ENCODE data around the gene OR10H4.
"Not testable (repeated sequence)": the region's sequence is repeated elsewhere in the genome, so short reads cannot be mapped to it uniquely, and the experiment has no call there.

The OR10H4 gene

GRCh38 chr19:15928321-15928720 lies 20.5 kb upstream of the OR10H4 start:
- no peak for TF ChIP-seq CTCF (IDR thresholded peaks at IDR 0.05; ENCODE audit: borderline replicate concordance, insufficient read depth, low read depth, low read length)
- no peak overlapping the region for H3K4me3 ChIP-seq (ENCODE audit: low read depth, low read length)

GRCh38 chr19:15933761-15934331 lies 15.0 kb upstream of the OR10H4 start:
- H3K4me3 ChIP-seq (ENCODE audit: low read depth, low read length): not testable (repeated sequence)

GRCh38 chr19:15934332-15935078 lies 14.3 kb upstream of the OR10H4 start, which contains the start of gene CYP4F11:
CYP4F11 (minus strand) TSS chr19:15934529; CDS start chr19:15934408, 121 bp downstream.
- TF ChIP-seq CTCF (IDR thresholded peaks at IDR 0.05; ENCODE audit: borderline replicate concordance, insufficient read depth, low read depth, low read length): no peak
- H3K4me3 ChIP-seq (ENCODE audit: low read depth, low read length): no peak within 1 kb of the TSS

GRCh38 chr19:15935167-15935702 lies 13.6 kb upstream of the OR10H4 start:
- H3K4me3 ChIP-seq (ENCODE audit: low read depth, low read length): no peak overlapping the region
- TF ChIP-seq CTCF (IDR thresholded peaks at IDR 0.05; ENCODE audit: borderline replicate concordance, insufficient read depth, low read depth, low read length): no peak

- H3K4me3 ChIP-seq (ENCODE audit: low read depth, low read length): no peak overlapping the region
- no peak for TF ChIP-seq CTCF (IDR thresholded peaks at IDR 0.05; ENCODE audit: borderline replicate concordance, insufficient read depth, low read depth, low read length)
Measured at GRCh38 chr19:15936173-15936572, 12.6 kb upstream of the OR10H4 start.

GRCh38 chr19:15936950-15937349 lies 11.9 kb upstream of the OR10H4 start:
- no peak for TF ChIP-seq CTCF (IDR thresholded peaks at IDR 0.05; ENCODE audit: borderline replicate concordance, insufficient read depth, low read depth, low read length)
- H3K4me3 ChIP-seq (ENCODE audit: low read depth, low read length): no peak overlapping the region

- TF ChIP-seq CTCF (IDR thresholded peaks at IDR 0.05; ENCODE audit: borderline replicate concordance, insufficient read depth, low read depth, low read length): no peak
- H3K4me3 ChIP-seq (ENCODE audit: low read depth, low read length): no peak overlapping the region
Measured at GRCh38 chr19:15937771-15938170, 11.0 kb upstream of the OR10H4 start.

Measured in GM12875 (cell line).